ENCODE measurements around the gene FOLH1.
"Not testable (repeated sequence)": the region's sequence is repeated elsewhere in the genome, so short reads cannot be mapped to it uniquely, and the experiment has no call there.

- TF ChIP-seq CTCF (IDR thresholded peaks at IDR 0.05; ENCODE audit: borderline replicate concordance, extremely low read depth, low read length, poor library complexity, severe bottlenecking); EZH2 (IDR thresholded peaks at IDR 0.05; ENCODE audit: borderline replicate concordance, low read depth, low read length, severe bottlenecking): not testable (repeated sequence)
These were observed 41.0 kb upstream of the FOLH1 start for GRCh38 chr11:49249363-49249762.
